SK-N-SH treated with all-trans-retinoic acid at 6 μM for 48 hours (cell line): Measurements from ENCODE around the gene POT1.

Source experiments
- ATAC-seq: fragments of 200-7000 bp; cut with Tn5 transposase; 3 replicates; pipeline ENCODE4 v1.9.1; 2020; ENCODE audit warnings: mild to moderate bottlenecking, moderate library complexity
- BACH2 ChIP-seq: fragments of 250-450 bp; sonication (Bioruptor Pico); IDR thresholded peaks from 2 replicates; pipeline ENCODE4 v1.9.0; 2021; ENCODE audit warnings: mild to moderate bottlenecking, borderline replicate concordance
- CSDC2 ChIP-seq: fragments of 250-450 bp; sonication (Bioruptor Pico); IDR thresholded peaks from 2 replicates; pipeline ENCODE4 v1.5.0; 2020; ENCODE audit warnings: mild to moderate bottlenecking, moderate library complexity
- ESRRG ChIP-seq: fragments of 250-450 bp; sonication (Bioruptor Pico); IDR thresholded peaks from 2 replicates; pipeline ENCODE4 v1.6.1; 2021; ENCODE audit warnings: mild to moderate bottlenecking
- GLIS3 ChIP-seq: fragments of 250-450 bp; sonication (Bioruptor Pico); IDR thresholded peaks from 2 replicates; pipeline ENCODE4 v1.5.0; 2020; ENCODE audit warnings: mild to moderate bottlenecking, moderate library complexity
- ISL1 ChIP-seq: fragments of 250-450 bp; sonication (Bioruptor Pico); IDR thresholded peaks from 2 replicates; pipeline ENCODE4 v2.1.2; 2022; ENCODE audit warnings: mild to moderate bottlenecking, moderate library complexity
- OSR1 ChIP-seq: fragments of 250-450 bp; sonication (Bioruptor Pico); IDR thresholded peaks from 2 replicates; pipeline ENCODE4 v1.8.0; 2022; ENCODE audit warnings: moderate library complexity, mild to moderate bottlenecking, inconsistent platforms
- PPARA ChIP-seq: fragments of 250-450 bp; sonication (Bioruptor Pico); IDR thresholded peaks from 2 replicates; pipeline ENCODE4 v1.5.0; 2020; ENCODE audit warnings: mild to moderate bottlenecking, borderline replicate concordance
- RARB ChIP-seq: fragments of 250-450 bp; sonication (Bioruptor Pico); IDR thresholded peaks from 2 replicates; pipeline ENCODE4 v1.8.0; 2021; ENCODE audit warnings: mild to moderate bottlenecking, moderate library complexity
- SNAI2 ChIP-seq: fragments of 250-450 bp; sonication (Bioruptor Pico); IDR thresholded peaks from 2 replicates; pipeline ENCODE4 v1.5.0; 2020; ENCODE audit warnings: mild to moderate bottlenecking, moderate library complexity
- TCF4 ChIP-seq: fragments of 250-450 bp; sonication (Bioruptor Pico); IDR thresholded peaks from 2 replicates; pipeline ENCODE4 v1.8.0; 2021; ENCODE audit warnings: mild to moderate bottlenecking, moderate library complexity, borderline replicate concordance
- TOX ChIP-seq: fragments of 250-450 bp; sonication (Bioruptor Pico); IDR thresholded peaks from 2 replicates; pipeline ENCODE4 v1.8.0; 2021; ENCODE audit warnings: mild to moderate bottlenecking, moderate library complexity, borderline replicate concordance
- ZFP3 ChIP-seq: fragments of 250-450 bp; sonication (Bioruptor Pico); IDR thresholded peaks from 2 replicates; pipeline ENCODE4 v1.5.0; 2020; ENCODE audit warnings: mild to moderate bottlenecking, moderate library complexity
- ZFP30 ChIP-seq: fragments of 450-650 bp; formaldehyde crosslinking; IDR thresholded peaks from 2 replicates; pipeline ENCODE4 v1.5.0; 2022; ENCODE audit warnings: mild to moderate bottlenecking, moderate library complexity
- ZNF565 ChIP-seq: fragments of 450-650 bp; formaldehyde crosslinking; conservative IDR thresholded peaks from 2 replicates; pipeline ENCODE4 v1.5.0; 2020; ENCODE audit warnings: low read depth, mild to moderate bottlenecking, moderate library complexity
- ZNF70 ChIP-seq: fragments of 450-650 bp; formaldehyde crosslinking; IDR thresholded peaks from 2 replicates; pipeline ENCODE4 v1.5.0; 2020; ENCODE audit warnings: mild to moderate bottlenecking, moderate library complexity
- ZNF8 ChIP-seq: fragments of 450-650 bp; formaldehyde crosslinking; IDR thresholded peaks from 2 replicates; pipeline ENCODE4 v1.5.0; 2020; ENCODE audit warnings: mild to moderate bottlenecking, moderate library complexity
- TF ChIP-seq, protein P1 (sequence below): fragments of 250-450 bp; sonication (Bioruptor Pico); IDR thresholded peaks from 2 replicates; pipeline ENCODE4 v1.5.1; 2020; ENCODE audit warnings: low read depth, mild to moderate bottlenecking, moderate library complexity
- TF ChIP-seq, protein P2 (sequence below): fragments of 250-450 bp; sonication (Bioruptor Pico); IDR thresholded peaks from 2 replicates; pipeline ENCODE4 v1.8.0; 2020; ENCODE audit warnings: mild to moderate bottlenecking, moderate library complexity, borderline replicate concordance
- TF ChIP-seq, protein P3 (sequence below): fragments of 250-450 bp; sonication (Bioruptor Pico); IDR thresholded peaks from 2 replicates; pipeline ENCODE4 v1.5.1; 2021; ENCODE audit warnings: mild to moderate bottlenecking, moderate library complexity

POT1 gene

DNA sequence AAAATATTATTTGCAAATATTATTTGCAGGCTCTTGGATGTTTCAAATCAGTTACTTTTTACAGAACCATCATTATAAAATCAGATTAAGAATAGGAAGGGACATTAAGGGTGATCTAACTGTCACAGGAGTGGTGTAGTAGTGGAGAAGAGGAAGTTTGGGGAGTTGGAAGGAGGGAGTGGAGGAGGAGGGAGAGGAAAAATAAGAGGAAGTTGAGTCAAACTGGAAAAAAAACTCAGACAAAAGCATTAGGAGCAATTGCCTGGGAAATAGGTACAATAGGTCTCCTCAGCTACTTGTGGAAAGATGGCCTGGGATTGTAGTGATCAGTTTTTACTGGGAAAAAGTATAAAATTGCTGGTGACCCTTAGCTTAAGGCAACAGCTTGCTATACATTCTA lies 86.3 kb downstream of the POT1 start (continued):
- TF ChIP-seq TOX (CRISPR knock-in tag) (no peak), ZNF8 (CRISPR knock-in tag) (no peak), BACH2 (CRISPR knock-in tag) (no peak), TCF4 (CRISPR knock-in tag) (no peak), ZNF70 (CRISPR knock-in tag) (no peak), ZFP30 (CRISPR knock-in tag) (no peak), RARB (CRISPR knock-in tag) (no peak), PPARA (CRISPR knock-in tag) (no peak)

DNA sequence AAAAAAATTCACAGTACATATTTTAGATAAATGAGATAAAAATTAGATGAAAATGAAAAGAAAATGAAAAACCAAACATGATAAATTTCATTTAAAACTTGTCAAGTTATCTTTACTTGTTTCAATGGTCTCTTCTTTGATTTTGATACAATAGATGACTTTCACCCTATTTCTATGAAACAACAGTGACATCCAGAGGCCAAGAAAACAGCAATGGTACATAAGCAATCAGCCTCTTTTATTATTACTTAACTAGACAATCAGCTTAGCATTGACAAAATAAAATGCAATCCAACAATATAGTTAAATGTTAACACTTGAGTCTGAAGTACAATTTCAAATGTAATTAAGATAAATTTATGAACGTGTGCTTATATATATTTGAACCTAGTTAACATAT lies 89.2 kb downstream of the POT1 start:
- ATAC-seq = no peak

DNA sequence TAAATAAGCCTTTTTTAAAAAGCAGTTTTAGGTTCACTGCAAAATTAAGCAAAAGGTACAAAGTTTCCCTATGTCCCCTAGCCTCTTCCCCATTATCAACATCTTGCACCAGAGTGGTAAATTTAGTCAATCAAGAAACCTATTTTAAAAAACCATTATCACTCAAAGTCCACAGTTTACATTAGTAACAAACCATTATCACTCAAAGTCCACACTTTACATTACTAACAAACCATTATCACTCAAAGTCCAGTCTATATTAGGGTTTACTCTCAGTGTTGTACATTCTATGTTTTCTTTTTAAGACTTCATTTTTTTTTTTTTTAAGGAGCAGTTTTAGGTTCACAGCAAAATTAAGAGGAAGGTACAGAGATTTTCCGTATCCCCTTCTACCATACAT lies 89.9 kb downstream of the POT1 start:
- no peak for ATAC-seq
- no peak for TF ChIP-seq ZFP30 (CRISPR knock-in tag)
- no peak for TF ChIP-seq PPARA (CRISPR knock-in tag)
- TF ChIP-seq BACH2 (CRISPR knock-in tag) = no peak
- TF ChIP-seq, protein P1, sequence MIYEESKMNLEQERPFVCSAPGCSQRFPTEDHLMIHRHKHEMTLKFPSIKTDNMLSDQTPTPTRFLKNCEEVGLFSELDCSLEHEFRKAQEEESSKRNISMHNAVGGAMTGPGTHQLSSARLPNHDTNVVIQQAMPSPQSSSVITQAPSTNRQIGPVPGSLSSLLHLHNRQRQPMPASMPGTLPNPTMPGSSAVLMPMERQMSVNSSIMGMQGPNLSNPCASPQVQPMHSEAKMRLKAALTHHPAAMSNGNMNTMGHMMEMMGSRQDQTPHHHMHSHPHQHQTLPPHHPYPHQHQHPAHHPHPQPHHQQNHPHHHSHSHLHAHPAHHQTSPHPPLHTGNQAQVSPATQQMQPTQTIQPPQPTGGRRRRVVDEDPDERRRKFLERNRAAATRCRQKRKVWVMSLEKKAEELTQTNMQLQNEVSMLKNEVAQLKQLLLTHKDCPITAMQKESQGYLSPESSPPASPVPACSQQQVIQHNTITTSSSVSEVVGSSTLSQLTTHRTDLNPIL (CRISPR knock-in tag) = no peak
- no peak for TF ChIP-seq GLIS3 (CRISPR knock-in tag)
- TF ChIP-seq CSDC2 (CRISPR knock-in tag) = no peak
- no peak for TF ChIP-seq ISL1 (CRISPR knock-in tag)
- no peak for TF ChIP-seq RARB (CRISPR knock-in tag)
- no peak for TF ChIP-seq ZNF565 (CRISPR knock-in tag)
- TF ChIP-seq ZNF8 (CRISPR knock-in tag) = no peak

More for the DNA sequence above, 89.2 kb downstream of the POT1 start:
- TF ChIP-seq ESRRG (CRISPR knock-in tag) (no peak), SNAI2 (CRISPR knock-in tag) (no peak), ZFP3 (no peak), ISL1 (CRISPR knock-in tag) (no peak), BACH2 (CRISPR knock-in tag) (no peak), OSR1 (CRISPR knock-in tag) (no peak), PPARA (CRISPR knock-in tag) (no peak), TOX (CRISPR knock-in tag) (no peak), RARB (CRISPR knock-in tag) (no peak), ZFP30 (CRISPR knock-in tag) (no peak)
- TF ChIP-seq, protein P1 (CRISPR knock-in tag) = no peak
- TF ChIP-seq, protein P2, sequence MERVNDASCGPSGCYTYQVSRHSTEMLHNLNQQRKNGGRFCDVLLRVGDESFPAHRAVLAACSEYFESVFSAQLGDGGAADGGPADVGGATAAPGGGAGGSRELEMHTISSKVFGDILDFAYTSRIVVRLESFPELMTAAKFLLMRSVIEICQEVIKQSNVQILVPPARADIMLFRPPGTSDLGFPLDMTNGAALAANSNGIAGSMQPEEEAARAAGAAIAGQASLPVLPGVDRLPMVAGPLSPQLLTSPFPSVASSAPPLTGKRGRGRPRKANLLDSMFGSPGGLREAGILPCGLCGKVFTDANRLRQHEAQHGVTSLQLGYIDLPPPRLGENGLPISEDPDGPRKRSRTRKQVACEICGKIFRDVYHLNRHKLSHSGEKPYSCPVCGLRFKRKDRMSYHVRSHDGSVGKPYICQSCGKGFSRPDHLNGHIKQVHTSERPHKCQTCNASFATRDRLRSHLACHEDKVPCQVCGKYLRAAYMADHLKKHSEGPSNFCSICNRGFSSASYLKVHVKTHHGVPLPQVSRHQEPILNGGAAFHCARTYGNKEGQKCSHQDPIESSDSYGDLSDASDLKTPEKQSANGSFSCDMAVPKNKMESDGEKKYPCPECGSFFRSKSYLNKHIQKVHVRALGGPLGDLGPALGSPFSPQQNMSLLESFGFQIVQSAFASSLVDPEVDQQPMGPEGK (CRISPR knock-in tag) = no peak
- TF ChIP-seq, protein P3, sequence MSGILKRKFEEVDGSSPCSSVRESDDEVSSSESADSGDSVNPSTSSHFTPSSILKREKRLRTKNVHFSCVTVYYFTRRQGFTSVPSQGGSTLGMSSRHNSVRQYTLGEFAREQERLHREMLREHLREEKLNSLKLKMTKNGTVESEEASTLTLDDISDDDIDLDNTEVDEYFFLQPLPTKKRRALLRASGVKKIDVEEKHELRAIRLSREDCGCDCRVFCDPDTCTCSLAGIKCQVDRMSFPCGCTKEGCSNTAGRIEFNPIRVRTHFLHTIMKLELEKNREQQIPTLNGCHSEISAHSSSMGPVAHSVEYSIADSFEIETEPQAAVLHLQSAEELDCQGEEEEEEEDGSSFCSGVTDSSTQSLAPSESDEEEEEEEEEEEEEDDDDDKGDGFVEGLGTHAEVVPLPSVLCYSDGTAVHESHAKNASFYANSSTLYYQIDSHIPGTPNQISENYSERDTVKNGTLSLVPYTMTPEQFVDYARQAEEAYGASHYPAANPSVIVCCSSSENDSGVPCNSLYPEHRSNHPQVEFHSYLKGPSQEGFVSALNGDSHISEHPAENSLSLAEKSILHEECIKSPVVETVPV = no peak

DNA sequence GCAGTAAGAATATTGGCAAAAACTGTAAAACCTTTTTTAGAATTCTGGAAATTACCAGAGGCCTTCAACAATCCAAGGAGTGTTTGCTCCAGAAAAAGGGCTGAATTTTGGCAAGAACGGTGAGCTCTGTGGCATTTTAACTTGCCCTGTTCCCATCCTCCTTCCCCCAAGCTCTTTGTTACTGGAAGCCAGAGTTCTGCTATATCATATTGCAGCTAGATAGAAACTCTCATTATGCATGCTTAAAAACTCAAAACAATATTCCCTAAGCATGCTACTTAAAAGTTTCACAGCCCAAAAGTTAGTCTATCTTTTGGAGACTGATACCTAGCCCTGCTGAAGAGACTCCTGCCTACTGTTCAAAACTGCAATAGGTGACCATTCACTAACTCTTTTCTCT lies 93.5 kb downstream of the POT1 start:
- no peak for ATAC-seq
- TF ChIP-seq ZNF70 (CRISPR knock-in tag) (no peak), ZNF8 (CRISPR knock-in tag) (no peak), OSR1 (CRISPR knock-in tag) (no peak), TCF4 (CRISPR knock-in tag) (no peak), ISL1 (CRISPR knock-in tag) (no peak), ZFP30 (CRISPR knock-in tag) (no peak), GLIS3 (CRISPR knock-in tag) (no peak), BACH2 (CRISPR knock-in tag) (no peak), CSDC2 (CRISPR knock-in tag) (no peak), ZFP3 (no peak), SNAI2 (CRISPR knock-in tag) (no peak), PPARA (CRISPR knock-in tag) (no peak), ZNF565 (CRISPR knock-in tag) (no peak)
- TF ChIP-seq, protein P1 (CRISPR knock-in tag) = no peak
- TF ChIP-seq, protein P3 = no peak
- TF ChIP-seq, protein P2 (CRISPR knock-in tag) = no peak
